22Rv1 (cell line): Measurements from ENCODE around the gene ARHGAP26.

Source experiments
- H3K27ac ChIP-seq: fragments of 450-650 bp; 2 replicates; pipeline ENCODE4 v1.5.1; 2017
- CTCF ChIP-seq: fragments of 450-650 bp; IDR thresholded peaks from 2 replicates; pipeline ENCODE4 v1.5.1; 2017; ENCODE audit warnings: mild to moderate bottlenecking
- ZFX ChIP-seq: fragments of 450-650 bp; IDR thresholded peaks from 2 replicates; pipeline ENCODE4 v1.6.1; 2017; ENCODE audit warnings: antibody characterized with exemption, borderline replicate concordance

Gene ARHGAP26

GRCh38 chr5:142853682-142854081, 83.5 kb downstream of the ARHGAP26 start:
- no peak overlapping the region for H3K27ac ChIP-seq
- TF ChIP-seq ZFX (no peak), CTCF (no peak)

GRCh38 chr5:142856269-142856782, 86.1 kb downstream of the ARHGAP26 start:
- no peak overlapping the region for H3K27ac ChIP-seq
- no peak for TF ChIP-seq CTCF
- TF ChIP-seq ZFX, result no peak

GRCh38 chr5:142857405-142857804, 87.2 kb downstream of the ARHGAP26 start:
- TF ChIP-seq ZFX, result no peak
- no peak for TF ChIP-seq CTCF
- no peak overlapping the region for H3K27ac ChIP-seq

GRCh38 chr5:142859037-142859436, 88.9 kb downstream of the ARHGAP26 start:
- H3K27ac ChIP-seq, result no peak overlapping the region
- TF ChIP-seq ZFX (no peak), CTCF (no peak)

GRCh38 chr5:142860270-142860669, 90.1 kb downstream of the ARHGAP26 start:
- H3K27ac ChIP-seq, result no peak overlapping the region
- no peak for TF ChIP-seq CTCF
- TF ChIP-seq ZFX, result no peak

GRCh38 chr5:142861011-142861410, 90.8 kb downstream of the ARHGAP26 start:
- H3K27ac ChIP-seq, result no peak overlapping the region

GRCh38 chr5:142862594-142862993, 92.4 kb downstream of the ARHGAP26 start:
- no peak for TF ChIP-seq ZFX
- TF ChIP-seq CTCF, result no peak

More at GRCh38 chr5:142861011-142861410, 90.8 kb downstream of the ARHGAP26 start:
- no peak for TF ChIP-seq ZFX
- no peak for TF ChIP-seq CTCF

More at GRCh38 chr5:142862594-142862993, 92.4 kb downstream of the ARHGAP26 start:
- no peak overlapping the region for H3K27ac ChIP-seq
